HepG2 (cell line): ENCODE results near the gene FGFR3. TPM values are rescaled to one million over a fixed set of nuclear protein-coding genes. Genes with fewer than 3 reads are reported as not detected.
A peak's percentile ranks its signal among the peaks of the same experiment; 100 is the strongest.

Source experiments
- CHD4 ChIP-seq: fragments of 200-600 bp; sonication (generic); IDR thresholded peaks from 2 replicates; pipeline ENCODE4 v1.7.0; 2017; ENCODE audit warnings: mild to moderate bottlenecking, low read length, borderline replicate concordance
- GRHL1 ChIP-seq: sonication (generic); formaldehyde crosslinking; conservative IDR thresholded peaks from 2 replicates; pipeline ENCODE4 v1.8.0; 2022; ENCODE audit warnings: missing genetic modification reagents
- JDP2 ChIP-seq: sonication (generic); formaldehyde crosslinking; IDR thresholded peaks from 2 replicates; pipeline ENCODE4 v1.8.1; 2022; ENCODE audit warnings: missing genetic modification reagents, borderline replicate concordance
- KDM6A ChIP-seq: IDR thresholded peaks from 2 replicates; pipeline ENCODE4 v1.6.1; 2016; ENCODE audit warnings: low read depth
- KLF15 ChIP-seq: sonication (generic); formaldehyde crosslinking; IDR thresholded peaks from 2 replicates; pipeline ENCODE4 v1.8.1; 2023; ENCODE audit warnings: borderline replicate concordance, mild to moderate bottlenecking, inconsistent platforms, missing genetic modification reagents, mixed read lengths
- LCORL ChIP-seq, 2 experiments: fragments of 450-650 bp in 1 of 2; sonication (generic) in 1 of 2; formaldehyde crosslinking in 1 of 2; IDR thresholded peaks; 2 replicates each; pipeline versions ENCODE4 v1.5.0 to v1.6.1; 2017 to 2020; ENCODE audit warnings: antibody characterized with exemption in 1 of 2, missing genetic modification reagents in 1 of 2
- MATR3 ChIP-seq: sonication (generic); formaldehyde crosslinking; IDR thresholded peaks from 2 replicates; pipeline ENCODE4 v1.4.0; 2020; ENCODE audit warnings: missing genetic modification reagents
- MEIS2 ChIP-seq: sonication (generic); formaldehyde crosslinking; IDR thresholded peaks from 2 replicates; pipeline ENCODE4 v1.9.0; 2021; ENCODE audit warnings: mild to moderate bottlenecking, missing genetic modification reagents
- MTF1 ChIP-seq: sonication (generic); formaldehyde crosslinking; IDR thresholded peaks from 2 replicates; pipeline ENCODE4 v1.5.0; 2020; ENCODE audit warnings: missing genetic modification reagents
- NR1H2 ChIP-seq: sonication (generic); formaldehyde crosslinking; IDR thresholded peaks from 2 replicates; pipeline ENCODE4 v1.8.1; 2022; ENCODE audit warnings: low read depth, missing genetic modification reagents, borderline replicate concordance
- PRMT3 ChIP-seq: sonication (generic); formaldehyde crosslinking; IDR thresholded peaks from 2 replicates; pipeline ENCODE4 v1.8.1; 2022; ENCODE audit warnings: low read depth, mild to moderate bottlenecking, moderate library complexity, missing genetic modification reagents, borderline replicate concordance
- RFXANK ChIP-seq: IDR thresholded peaks from 2 replicates; pipeline ENCODE4 v1.6.1; 2016
- TFDP1 ChIP-seq: IDR thresholded peaks from 2 replicates; pipeline ENCODE4 v1.6.1; 2016; ENCODE audit warnings: missing compliant biosample characterization, missing genetic modification reagents, borderline replicate concordance
- ZFP1 ChIP-seq: IDR thresholded peaks from 2 replicates; pipeline ENCODE4 v1.6.1; 2016
- ZNF281 ChIP-seq: sonication (generic); formaldehyde crosslinking; IDR thresholded peaks from 2 replicates; pipeline ENCODE4 v1.4.0; 2020; ENCODE audit warnings: missing genetic modification reagents, borderline replicate concordance
- ZNF329 ChIP-seq: sonication (generic); formaldehyde crosslinking; IDR thresholded peaks from 2 replicates; pipeline ENCODE4 v1.9.0; 2021; ENCODE audit warnings: low read depth, mild to moderate bottlenecking, missing genetic modification reagents
- ZNF343 ChIP-seq: sonication (generic); formaldehyde crosslinking; IDR thresholded peaks from 2 replicates; pipeline ENCODE4 v1.4.0; 2020; ENCODE audit warnings: mild to moderate bottlenecking, missing genetic modification reagents
- ZNF547 ChIP-seq: sonication (generic); formaldehyde crosslinking; IDR thresholded peaks from 2 replicates; pipeline ENCODE4 v1.5.1; 2020; ENCODE audit warnings: mild to moderate bottlenecking, missing genetic modification reagents
- ZNF737 ChIP-seq: sonication (generic); formaldehyde crosslinking; IDR thresholded peaks from 2 replicates; pipeline ENCODE4 v1.5.0; 2020; ENCODE audit warnings: missing genetic modification reagents, mild to moderate bottlenecking, borderline replicate concordance
- ZNF766 ChIP-seq: sonication (generic); formaldehyde crosslinking; IDR thresholded peaks from 2 replicates; pipeline ENCODE4 v1.5.0; 2020; ENCODE audit warnings: missing genetic modification reagents, borderline replicate concordance
- ZNF879 ChIP-seq: sonication (generic); formaldehyde crosslinking; IDR thresholded peaks from 2 replicates; pipeline ENCODE4 v1.8.1; 2023; ENCODE audit warnings: missing genetic modification reagents
- ZSCAN21 ChIP-seq: sonication (generic); formaldehyde crosslinking; IDR thresholded peaks from 2 replicates; pipeline ENCODE4 v1.8.0; 2022; ENCODE audit warnings: mild to moderate bottlenecking, missing genetic modification reagents, moderate library complexity, borderline replicate concordance
- polyA plus RNA-seq, 8 experiments: library from polyadenylated mRNA; depleted of rRNA in 3 of 8; stranded (reverse) in 7 of 8; unstranded in 1 of 8; fragments of >200 nt; fragmentation: Illumina TruSeq in 4 of 8; extraction: Trizol in 4 of 8; gene quantifications; 2 replicates each; pipeline versions ENCODE4 v1.2.1 to v1.2.3, GENCODE V29; 2011 to 2016; ENCODE audit warnings: low read depth in 4 of 8, missing spikeins in 1 of 8, mixed read lengths in 1 of 8; ENCODE audit not compliant: insufficient read depth in 1 of 8
- total RNA-seq, 5 experiments: library from RNA; depleted of rRNA; stranded (reverse); fragments of >200 nt; fragmentation: Illumina TruSeq; extraction: Trizol; gene quantifications; 2 replicates each; pipeline ENCODE4 v1.2.3, GENCODE V29; 2016; ENCODE audit warnings: low read depth in 1 of 5
- TF ChIP-seq, protein P1 (sequence below): IDR thresholded peaks from 2 replicates; pipeline ENCODE4 v1.6.1; 2016; ENCODE audit warnings: control low read depth
- TF ChIP-seq, protein P2 (sequence below): sonication (generic); formaldehyde crosslinking; IDR thresholded peaks from 2 replicates; pipeline ENCODE4 v1.8.0; 2023; ENCODE audit warnings: mild to moderate bottlenecking, missing genetic modification reagents

Gene FGFR3
- total and polyA plus RNA-seq, 2 of the 13 experiments (the other 11 are each of a cell fraction or from before 2014, with no cell fraction given), result 103 to 109 TPM

DNA sequence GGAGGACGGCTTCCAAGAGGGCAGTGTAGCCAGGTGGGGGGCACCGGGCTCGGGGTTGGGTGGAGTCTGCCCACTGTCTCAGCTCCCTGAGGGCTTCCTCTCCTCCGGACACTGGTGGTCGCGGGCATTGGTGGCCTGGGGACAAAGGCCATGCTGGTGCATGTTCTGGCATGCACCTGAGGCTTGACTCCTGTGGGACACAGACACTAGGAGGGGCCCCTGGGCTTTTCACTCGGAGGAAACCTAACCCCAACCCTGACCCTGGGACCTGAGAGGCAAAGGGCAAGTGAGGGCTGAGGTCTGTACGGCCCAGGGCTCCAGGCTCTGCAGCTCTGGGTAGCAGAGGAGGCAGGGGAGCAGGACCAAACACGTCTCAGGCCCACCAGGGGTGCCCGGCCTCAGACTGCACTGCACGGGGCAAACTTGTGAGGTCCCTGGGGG, 22.3 kb upstream of the FGFR3 start (continued):
- TF ChIP-seq MEIS2 (no peak), ZNF766 (CRISPR knock-in tag) (no peak), KLF15 (CRISPR knock-in tag) (no peak), CHD4 (no peak), ZSCAN21 (CRISPR knock-in tag) (no peak; the same call in 1 of the 2 replicates), PRMT3 (CRISPR knock-in tag) (0 out of 2 replicates have a peak, but pooled peaks have one; percentile 42), RFXANK (CRISPR knock-in tag) (no peak), ZNF547 (CRISPR knock-in tag) (0 out of 2 replicates have a peak, but pooled peaks have one; percentile 5), MATR3 (CRISPR knock-in tag) (no peak), JDP2 (CRISPR knock-in tag) (no peak), MTF1 (no peak), TFDP1 (CRISPR knock-in tag) (no peak), ZNF343 (CRISPR knock-in tag) (no peak), GRHL1 (no peak), NR1H2 (CRISPR knock-in tag) (no peak), KDM6A (CRISPR knock-in tag) (0 out of 2 replicates have a peak, but pooled peaks have one; percentile 28), ZNF329 (no peak), ZNF737 (no peak), LCORL (IDR thresholded peaks at IDR 0.05) (no peak), LCORL (CRISPR knock-in tag; IDR thresholded peaks at IDR 0.05) (peak; percentile 89), ZNF281 (CRISPR knock-in tag) (peak; percentile 33; the same call in 1 of the 2 replicates), ZFP1 (CRISPR knock-in tag) (no peak), ZNF879 (CRISPR knock-in tag) (no peak)
- TF ChIP-seq, protein P1, sequence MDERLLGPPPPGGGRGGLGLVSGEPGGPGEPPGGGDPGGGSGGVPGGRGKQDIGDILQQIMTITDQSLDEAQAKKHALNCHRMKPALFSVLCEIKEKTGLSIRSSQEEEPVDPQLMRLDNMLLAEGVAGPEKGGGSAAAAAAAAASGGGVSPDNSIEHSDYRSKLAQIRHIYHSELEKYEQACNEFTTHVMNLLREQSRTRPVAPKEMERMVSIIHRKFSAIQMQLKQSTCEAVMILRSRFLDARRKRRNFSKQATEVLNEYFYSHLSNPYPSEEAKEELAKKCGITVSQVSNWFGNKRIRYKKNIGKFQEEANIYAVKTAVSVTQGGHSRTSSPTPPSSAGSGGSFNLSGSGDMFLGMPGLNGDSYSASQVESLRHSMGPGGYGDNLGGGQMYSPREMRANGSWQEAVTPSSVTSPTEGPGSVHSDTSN (CRISPR knock-in tag), result no peak
- TF ChIP-seq, protein P2, sequence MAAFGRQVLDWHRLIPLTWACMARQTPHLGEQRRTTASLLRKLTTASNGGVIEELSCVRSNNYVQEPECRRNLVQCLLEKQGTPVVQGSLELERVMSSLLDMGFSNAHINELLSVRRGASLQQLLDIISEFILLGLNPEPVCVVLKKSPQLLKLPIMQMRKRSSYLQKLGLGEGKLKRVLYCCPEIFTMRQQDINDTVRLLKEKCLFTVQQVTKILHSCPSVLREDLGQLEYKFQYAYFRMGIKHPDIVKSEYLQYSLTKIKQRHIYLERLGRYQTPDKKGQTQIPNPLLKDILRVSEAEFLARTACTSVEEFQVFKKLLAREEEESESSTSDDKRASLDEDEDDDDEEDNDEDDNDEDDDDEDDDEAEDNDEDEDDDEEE (CRISPR knock-in tag), result no peak
